SHP77 treated with DMSO at 0.1 percent for 48 hours (cell line): ENCODE measurements around the gene SULT1A2.
A peak's percentile ranks its signal among the peaks of the same experiment; 100 is the strongest.
"Not testable (repeated sequence)": the region's sequence is repeated elsewhere in the genome, so short reads cannot be mapped to it uniquely, and the experiment has no call there.

Experiments used
- DNase-seq: peaks from one replicate; lab custom pipeline; 2025; lab: John Stamatoyannopoulos, UW

SULT1A2 gene

GRCh38 chr16:28558456-28558855 is 38.4 kb downstream of the SULT1A2 start:
- no peak for DNase-seq

- DNase-seq = no peak
Measured at GRCh38 chr16:28556914-28557320, 39.9 kb downstream of the SULT1A2 start.

- DNase-seq = no peak
Measured at GRCh38 chr16:28555561-28555960, 41.3 kb downstream of the SULT1A2 start.

GRCh38 chr16:28554634-28555423 is 42.0 kb downstream of the SULT1A2 start:
- no peak for DNase-seq

GRCh38 chr16:28553776-28554633 is 42.8 kb downstream of the SULT1A2 start, which contains the start of gene SGF29:
TSS of gene SGF29 (plus strand) at chr16:28553920. CDS start at chr16:28581070, 27,150 bp downstream.
- peak; percentile 91 for DNase-seq

GRCh38 chr16:28549301-28549899 is 47.5 kb downstream of the SULT1A2 start:
- no peak for DNase-seq

GRCh38 chr16:28548306-28548802 is 48.5 kb downstream of the SULT1A2 start:
- DNase-seq = no peak

GRCh38 chr16:28546626-28547025 is 50.2 kb downstream of the SULT1A2 start:
- DNase-seq = no peak

- DNase-seq = not testable (repeated sequence)
Measured at GRCh38 chr16:28545964-28546363, 50.9 kb downstream of the SULT1A2 start.

- DNase-seq = no peak
Measured at GRCh38 chr16:28544998-28545397, 51.9 kb downstream of the SULT1A2 start.

- DNase-seq = no peak
Measured at GRCh38 chr16:28543072-28543471, 53.8 kb downstream of the SULT1A2 start.

GRCh38 chr16:28542646-28543045 is 54.2 kb downstream of the SULT1A2 start:
- no peak for DNase-seq
